ENCODE measurements around the gene CCDC197.

The CCDC197 gene

DNA sequence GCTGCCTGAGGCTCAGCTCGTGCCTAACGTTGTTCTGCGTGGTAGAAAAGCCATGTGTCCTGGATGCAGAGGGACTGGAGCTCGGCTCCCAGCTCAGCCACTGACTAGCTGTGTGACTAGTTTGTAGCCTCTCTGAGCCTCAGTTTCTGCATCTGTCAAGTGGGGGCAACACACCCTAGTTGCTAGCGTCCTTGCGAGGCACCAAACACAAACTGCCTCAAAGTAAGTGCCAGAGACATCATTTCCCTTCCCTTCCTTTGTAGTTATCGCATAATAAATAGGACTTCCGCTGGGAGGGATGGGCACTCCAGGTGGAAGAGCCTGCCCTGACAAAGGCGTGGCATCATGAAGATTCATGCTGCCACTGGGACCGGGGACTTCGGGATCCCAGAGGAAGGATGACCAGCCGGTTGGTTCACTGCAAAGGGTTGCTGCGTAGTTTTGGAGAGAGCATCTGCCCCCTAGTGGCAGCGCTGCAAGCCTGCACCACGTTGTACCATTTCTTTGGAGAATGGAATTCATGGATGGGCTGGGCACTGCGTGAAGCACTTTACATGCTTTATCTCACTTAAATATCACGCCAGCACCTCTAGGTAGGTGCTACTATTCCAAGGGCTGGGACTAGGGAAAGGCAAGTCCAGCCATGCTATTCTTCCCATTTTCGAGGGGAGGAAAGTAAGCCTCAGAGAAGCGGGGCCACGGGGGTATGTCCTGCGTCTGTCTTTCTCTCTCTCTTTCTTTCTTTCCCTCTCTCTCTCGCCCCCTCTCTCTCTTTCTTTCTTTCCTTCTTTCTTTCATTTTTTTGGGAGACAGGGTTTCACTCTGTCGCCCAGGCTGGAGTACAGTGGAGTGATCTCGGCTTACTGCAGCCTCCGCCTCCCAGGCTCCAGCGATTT lies 4.6 kb downstream of the CCDC197 start:
- DNase-seq: peak; percentile 79 to 85 (median 84)

DNA sequence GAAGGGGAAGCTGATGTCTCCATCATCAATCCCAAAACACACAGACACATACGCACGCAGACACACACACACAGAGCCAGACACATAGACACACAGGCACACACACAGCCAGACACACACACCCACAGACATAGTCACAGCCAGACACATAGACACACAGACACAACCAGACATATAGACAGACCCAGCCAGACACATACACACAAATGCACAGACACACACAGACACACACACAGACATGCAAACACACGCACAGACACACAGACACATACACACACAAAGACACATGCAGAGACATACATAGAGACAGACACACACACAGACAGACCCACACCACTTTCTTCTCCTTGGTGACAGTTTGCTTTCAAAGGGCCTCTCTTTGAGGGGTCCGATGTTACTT lies 6.3 kb downstream of the CCDC197 start:
- no peak for DNase-seq

DNA sequence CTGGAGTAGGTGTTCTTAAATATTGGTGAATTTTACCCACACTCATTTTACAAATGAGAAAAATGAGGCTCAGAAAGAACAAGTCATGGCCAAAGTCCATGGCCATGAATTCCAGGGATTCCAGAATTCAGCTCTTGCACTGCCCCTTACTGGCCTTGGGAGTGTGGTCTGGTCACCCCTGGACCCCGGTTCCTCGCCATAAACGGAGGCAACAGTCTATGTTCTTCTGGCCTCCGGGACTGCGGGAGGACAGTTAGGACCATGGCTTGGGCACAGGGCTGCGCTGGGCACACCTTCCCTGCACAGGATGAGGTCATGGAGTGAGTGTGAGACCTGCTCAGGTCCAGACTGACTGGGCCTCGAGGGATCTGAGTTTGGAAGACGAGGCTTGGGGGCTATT lies 6.9 kb downstream of the CCDC197 start:
- DNase-seq: no peak

DNA sequence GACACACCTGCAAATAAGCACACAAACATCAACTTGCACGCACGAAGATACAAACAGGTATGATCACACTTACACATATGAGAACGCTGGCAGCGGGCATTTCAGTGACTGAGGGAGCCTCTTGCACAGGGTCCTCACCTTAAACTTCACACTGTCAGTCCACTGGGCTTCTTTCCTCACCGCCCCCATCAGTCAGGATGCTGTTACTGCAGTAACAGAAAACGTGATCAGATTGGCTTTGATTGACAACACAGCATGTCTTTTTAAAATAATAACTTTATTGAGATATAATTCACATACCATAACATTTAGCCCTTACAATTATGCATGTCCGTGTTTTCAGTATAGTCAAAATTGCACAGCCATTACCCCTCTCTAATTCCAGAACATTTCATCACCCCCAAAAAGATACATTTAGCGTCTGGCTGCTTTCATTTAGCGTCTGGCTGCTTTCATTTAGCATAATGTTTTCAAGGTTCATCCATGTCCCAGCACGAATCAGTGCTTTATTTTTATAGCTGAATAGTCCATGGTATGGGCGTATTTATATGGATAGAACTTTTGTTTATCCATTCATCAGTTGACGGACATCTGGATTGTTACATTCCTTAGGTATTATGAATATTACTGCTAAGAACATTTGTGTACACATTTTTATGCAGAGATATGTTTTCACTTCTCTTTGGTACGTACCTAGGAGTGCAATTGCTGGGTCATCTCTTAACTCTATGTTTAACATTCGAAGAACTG lies 8.4 kb downstream of the CCDC197 start:
- DNase-seq: no peak

DNA sequence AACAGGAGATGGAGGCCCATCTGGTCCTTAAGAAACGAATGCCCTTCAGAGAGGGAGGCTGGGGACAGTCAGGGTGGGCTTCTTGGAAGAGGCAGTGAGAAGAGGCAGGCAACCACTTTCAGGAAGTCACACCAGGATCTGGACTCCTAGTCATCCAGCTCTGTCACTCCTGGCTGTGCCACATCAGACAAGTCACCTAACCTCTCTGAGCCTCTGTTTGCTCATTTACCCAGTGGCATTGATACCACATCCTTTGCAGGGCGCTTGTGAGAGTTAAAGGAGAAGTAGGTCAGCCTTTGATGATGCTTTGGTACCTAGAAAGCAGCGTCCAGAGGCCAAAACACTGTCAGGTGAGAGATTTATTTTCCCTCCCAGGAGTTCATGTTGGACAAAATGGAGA lies 11.1 kb downstream of the CCDC197 start:
- DNase-seq: no peak

DNA sequence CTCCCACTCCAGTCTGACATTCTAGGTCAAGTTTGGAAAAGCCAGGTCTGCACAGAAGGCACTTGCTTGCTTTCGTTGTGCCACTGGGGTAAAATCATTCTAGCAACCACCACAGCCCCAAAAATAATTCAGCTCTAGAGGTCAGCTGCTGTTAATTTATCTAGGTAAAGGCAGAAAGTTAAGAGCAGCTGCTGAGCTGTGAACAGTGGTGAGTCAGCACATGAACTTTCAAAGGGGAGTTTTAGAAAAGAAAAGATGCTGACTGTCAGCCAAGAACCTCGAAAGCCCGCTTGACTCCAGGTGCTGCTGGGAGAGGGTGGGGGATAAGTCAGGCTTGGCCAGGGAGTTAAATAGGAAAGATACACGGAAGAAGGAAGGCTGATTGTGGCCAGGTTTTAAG lies 12.7 kb downstream of the CCDC197 start:
- no peak for DNase-seq

DNA sequence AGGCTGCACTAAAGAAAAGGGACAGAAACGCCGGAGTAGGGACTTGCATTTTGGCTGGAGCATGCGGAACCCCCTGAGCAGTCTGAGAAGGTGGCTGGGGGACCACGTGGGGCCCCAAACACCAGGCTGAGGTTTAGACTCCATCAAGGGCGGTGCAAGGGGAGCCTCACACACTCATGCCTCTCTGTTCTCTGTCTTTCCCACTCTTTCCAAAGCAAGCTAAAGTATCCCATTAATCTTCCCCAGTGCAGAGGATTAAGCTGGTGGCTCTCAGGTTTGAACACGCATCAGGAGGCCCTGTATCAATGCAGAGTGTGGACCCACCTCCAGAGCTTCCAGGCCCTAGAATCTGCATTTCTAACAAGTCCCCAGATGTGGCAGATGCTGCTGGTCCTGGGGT lies 13.5 kb downstream of the CCDC197 start:
- DNase-seq: no peak

DNA sequence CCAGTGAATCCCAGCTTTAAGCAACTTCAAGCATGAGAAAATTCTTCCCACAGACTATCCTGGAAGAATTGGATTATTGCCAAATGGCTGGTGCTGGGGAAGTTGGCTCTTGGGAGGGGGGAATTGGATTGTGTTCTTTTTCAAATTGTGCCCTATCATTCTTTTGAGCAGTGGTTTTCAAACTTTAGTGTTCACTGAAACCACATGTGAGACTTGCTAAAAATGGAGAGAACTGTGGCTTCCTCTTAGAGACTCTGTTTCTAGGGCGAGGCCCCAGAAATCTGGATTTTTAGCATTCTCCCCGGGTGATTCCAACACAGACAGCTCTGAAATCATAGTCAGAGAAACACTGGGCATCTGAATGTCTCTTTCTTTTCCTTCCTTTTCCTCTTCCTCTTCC lies 14.7 kb downstream of the CCDC197 start:
- DNase-seq: peak in 1 of 3 donors; percentile 26

DNA sequence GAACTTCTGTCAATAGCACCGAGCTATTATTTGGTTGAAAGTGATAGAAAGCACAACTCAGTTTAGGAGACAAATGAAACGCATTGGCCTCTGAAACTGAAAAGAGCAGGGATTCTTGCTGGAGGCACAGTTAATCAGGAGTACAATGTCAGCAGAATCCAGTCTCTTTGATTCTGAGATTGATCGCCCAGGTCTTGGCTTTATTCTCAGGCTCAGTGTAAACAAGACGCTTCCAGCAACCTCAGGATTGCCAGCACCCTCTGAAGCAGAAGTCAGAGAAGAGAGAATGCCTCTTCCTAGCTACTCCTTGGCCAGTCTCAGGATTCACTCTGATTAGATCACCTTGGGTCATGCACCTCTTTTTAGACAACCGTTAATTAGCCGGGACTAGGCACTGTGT lies 17.3 kb downstream of the CCDC197 start:
- no peak for DNase-seq

DNA sequence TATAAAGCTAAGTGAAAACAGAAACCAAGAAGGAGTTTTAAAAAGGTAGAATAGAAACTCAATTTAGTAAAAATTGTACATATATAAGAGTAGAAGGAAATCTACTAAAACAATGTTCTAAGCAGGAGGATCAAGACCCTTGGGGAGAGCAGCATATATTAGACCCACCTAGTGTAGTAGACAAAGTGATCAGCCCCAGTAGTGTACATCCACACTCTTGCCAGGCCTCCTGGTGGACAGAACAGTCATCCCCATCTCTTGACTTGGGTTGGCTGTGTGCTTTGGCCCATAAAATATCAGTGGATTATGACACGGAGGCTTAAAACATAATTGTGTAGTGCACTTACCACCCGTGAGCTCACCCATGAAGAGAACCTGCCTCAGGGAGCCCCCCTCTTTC lies 18.1 kb downstream of the CCDC197 start:
- no peak for DNase-seq

DNA sequence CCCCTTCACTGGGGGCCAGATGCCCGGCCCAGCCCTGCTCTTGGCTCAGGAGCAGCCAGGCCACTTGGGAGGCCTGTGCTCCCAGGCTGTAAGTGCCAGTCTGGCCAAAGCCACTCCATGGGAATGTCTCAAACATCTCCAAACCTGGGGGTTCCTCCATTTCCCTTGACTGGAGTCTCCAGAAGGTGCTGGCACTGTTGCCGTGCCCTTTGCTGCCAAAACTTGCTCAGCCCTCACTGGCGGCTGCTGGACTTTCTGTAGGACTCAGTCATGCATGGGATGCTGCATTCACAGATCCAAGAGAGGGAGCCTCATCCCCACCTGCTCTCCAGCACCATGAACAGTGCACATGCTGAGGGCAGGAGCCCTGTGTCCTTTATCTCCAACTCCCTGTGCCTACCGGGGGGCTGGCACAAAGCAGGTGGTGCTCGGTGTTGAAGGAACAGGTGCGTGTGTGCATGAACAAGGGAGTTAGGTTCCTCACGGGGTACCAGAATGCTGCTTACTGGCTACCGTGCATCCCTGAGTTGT lies 19.4 kb downstream of the CCDC197 start:
- no peak for DNase-seq

DNA sequence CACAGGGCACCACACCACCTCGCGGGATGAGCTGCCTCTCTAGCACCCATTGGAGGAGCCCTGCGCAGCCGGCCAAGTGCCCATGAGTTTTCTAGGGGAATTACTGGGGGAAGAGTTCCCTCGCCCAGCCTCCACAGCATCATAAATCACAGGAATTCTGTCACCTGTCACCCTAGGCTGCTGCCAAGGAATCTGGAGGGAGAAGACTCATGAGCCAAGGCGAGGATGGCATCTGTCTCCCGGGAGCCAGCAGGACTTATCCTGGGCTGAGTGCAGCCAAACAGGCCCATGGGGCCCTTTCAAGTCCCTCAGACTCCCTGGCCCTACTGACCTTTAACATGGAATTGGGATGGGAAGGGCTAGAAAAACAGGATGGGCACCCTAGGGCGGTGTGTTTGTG lies 21.2 kb downstream of the CCDC197 start:
- DNase-seq: no peak

DNA sequence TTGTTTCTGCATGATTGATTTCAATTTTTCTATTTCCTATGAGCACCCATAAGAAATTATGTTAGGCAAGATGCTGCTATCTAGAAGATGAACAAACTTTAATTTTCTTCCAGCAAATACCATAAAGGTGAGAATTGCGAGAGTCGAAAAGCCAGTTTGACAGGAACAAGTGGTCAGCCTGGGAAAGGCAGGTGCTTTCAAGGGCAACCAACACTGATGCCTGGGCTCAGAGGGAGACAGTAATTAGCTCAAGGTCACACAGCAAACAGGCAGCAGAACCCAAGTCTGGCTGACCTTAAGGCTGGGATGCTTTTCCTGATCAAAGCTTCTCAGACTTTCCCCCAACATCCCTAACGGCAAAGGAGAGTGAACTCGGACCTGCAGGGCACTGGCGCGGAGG lies 22.2 kb downstream of the CCDC197 start:
- DNase-seq: no peak

DNA sequence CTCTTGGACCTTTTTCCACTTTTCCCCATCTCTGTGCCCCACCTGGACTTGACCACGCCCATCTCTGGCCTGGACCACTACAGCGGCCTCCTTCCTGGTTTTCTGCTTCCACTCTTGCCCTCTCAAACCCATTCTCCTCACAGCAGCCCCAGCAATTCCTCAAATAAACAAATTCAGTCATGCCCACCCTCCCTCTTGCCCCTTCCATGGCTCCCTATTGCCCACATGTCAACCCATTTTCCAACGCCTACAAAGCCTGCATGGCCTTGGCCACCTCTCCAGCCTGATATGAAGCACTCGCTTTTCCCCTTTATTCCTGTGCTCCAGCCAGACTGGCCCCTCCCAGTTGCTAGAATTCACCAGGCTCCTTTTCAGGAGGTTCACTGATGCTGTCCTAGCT lies 23.2 kb downstream of the CCDC197 start:
- no peak for DNase-seq

DNA sequence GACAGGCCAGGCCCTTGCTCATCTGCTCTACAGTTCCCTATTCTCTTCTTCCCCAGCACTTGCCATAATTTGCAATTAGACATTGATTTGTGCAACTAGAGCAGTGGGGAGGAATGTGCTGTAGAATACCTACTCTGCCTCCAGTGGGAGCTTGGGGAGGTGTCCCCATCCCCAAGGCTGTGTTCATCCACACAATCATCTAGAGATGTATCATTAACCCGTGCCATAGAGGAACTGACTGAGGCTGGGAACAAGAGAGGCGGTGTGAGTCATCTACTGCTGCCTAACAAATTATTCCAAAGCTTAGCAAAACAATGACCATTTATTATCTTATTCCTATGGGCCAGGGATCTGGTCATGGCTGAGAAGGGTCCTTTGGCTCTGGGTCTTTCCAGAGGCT lies 23.9 kb downstream of the CCDC197 start:
- DNase-seq: peak; percentile 78 to 91 (median 90)

DNA sequence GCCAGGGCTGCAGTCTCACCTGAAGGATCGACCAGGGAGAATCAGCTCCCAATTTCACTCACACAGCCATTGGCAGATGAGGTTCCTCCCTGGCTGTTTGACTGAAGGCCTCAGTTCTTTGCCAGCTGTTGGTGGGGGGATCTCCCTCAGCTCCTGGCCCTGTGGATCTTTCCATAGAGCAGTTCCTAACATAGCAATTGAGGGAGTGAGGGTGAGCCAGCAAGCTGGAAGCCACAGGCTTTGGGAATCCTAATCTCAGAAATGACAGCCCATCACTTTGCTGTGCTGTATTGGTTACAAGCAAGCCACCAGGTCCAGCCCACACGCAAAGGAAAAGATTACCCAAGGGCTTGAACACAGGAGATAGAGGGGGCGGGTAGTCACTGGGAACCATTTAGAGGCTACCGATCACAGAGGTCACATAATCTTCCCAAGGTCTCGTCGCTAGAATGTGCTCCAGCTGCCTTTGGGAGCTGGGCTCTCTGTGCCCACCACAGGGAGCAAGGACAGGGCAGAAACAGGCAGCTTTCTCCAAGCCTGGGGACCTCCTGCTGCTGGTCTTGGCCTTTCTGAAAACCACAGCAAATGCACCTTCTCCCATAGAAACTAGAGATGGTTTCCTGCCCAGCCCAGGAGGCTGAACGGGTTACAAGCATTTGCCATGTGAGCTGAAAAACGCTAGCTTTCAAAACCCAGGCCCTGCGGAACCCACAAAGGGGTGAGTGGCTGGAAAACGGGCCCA lies 24.5 kb downstream of the CCDC197 start:
- peak; percentile 56 to 61 (median 57) for DNase-seq

DNA sequence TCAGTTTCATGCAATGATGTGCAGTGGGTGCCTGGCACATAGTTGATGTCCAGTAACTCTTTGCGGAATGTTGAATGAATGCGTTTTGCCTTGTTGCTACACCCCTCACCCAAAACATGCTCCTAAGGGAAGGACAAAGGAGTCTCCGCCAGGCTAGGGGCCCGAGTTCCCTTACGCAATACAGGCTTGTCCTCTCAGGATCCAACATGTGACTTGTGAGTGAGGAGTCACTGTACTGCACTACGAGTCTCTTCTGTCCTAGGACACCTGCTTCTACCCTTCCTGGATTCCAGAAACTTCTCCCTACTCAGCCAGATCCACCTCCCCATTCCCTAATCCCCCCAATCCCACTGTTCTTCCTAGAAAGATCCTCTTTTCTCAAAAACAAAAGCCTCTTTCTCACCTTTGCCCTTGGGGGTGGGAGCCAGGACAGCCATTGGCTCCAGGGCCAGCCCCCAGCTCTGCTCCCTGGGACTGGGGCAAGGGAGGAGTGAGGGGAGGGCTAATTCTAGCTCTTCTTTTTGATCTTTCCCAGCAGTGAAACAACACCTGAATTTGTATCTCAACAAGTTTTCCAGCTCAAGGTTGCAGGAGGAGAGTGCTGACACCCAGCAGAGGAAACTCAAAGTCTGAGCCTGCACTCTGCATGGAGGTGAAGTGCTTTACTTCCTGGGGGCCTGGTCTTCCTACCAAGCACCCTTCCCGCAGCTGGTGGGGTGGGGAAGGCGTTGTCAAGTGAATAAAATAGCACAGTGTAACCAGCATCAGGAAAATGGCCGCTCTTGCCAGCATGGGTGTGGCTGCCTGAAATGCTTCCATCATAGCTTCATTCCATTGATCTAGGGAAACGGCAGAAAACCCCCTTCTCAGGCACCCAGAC lies 25.7 kb downstream of the CCDC197 start:
- DNase-seq: peak in 2 of 3 donors; percentile 37 to 40

DNA sequence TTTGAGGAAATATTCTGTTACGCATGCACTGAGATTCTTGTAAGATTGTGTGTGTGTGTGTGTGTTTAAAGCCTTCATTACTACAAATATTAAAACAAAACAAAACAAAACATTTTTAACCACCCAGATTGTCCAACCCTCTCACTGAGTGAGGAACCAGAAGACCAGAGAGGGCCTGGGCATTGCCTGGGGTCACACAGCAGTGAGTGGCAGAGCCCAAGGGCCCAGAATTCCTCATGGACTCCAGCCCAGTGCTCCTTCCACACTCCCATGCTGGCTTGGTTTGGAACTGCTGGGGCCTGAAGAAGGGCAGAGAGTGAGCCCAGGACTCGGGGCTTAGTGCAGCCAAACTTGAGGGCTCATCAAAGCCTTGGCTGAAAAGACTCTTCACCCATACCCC lies 27.4 kb downstream of the CCDC197 start:
- DNase-seq: no peak

DNA sequence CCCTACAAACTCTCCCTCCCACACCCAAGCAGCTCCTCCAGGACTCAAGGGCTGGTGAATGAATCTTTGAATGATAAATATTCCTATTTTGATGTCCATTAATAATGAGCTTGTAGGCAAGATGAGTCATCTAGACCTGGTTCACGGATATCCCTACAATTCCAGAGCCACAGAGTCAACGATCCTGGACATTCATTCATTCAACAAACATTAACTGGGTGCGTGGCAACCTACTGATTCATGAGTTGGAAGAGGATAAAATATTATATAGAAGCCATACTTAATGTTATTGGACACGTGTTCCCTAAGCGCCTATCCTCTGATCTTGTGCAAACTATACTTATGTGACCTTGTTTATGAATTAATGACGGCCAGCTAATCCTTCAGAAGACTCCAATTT lies 28.6 kb downstream of the CCDC197 start:
- no peak for DNase-seq

DNA sequence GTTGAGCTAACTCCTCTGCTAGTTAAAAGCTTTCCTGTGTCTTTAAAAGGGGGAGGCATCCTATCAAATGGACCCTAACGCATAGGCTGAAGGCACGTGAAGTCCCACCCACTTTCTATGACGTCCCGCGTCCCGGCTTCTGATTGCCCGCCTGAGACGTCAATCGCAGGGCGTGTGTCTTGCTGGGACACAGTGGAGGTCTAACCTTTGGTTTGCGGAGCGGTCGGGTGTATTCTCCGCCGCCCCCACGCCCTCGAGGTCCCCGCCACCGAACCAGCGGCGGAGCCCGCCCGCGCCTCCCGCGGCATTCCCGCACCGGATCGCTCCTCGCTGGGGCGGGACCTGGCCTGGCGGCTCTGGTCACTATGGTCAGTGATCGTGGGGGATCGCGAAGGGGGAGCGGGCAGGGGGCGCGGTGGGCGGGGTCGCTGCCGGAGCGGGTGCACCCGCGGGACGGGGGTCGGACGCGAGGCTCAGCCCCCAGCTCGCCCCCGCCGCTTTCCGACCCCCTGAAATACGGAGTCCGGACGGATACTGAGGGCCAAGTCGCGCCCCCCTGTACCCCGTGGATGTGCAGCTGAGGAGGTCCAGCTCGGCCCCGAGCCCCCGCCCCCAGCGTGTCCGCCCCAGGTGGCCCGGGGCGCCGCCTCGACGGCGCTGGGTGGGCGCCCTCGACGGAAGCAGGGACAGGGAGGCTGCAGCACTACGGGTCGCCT lies 29.2 kb downstream of the CCDC197 start, which contains the start of gene OTUB2:
TSS of gene OTUB2 (plus strand) at position 168 of the 716 bp plus-strand sequence. CDS start at position 366, 198 bp downstream.
- peak; percentile 97 to 99 (median 98) for DNase-seq

DNA sequence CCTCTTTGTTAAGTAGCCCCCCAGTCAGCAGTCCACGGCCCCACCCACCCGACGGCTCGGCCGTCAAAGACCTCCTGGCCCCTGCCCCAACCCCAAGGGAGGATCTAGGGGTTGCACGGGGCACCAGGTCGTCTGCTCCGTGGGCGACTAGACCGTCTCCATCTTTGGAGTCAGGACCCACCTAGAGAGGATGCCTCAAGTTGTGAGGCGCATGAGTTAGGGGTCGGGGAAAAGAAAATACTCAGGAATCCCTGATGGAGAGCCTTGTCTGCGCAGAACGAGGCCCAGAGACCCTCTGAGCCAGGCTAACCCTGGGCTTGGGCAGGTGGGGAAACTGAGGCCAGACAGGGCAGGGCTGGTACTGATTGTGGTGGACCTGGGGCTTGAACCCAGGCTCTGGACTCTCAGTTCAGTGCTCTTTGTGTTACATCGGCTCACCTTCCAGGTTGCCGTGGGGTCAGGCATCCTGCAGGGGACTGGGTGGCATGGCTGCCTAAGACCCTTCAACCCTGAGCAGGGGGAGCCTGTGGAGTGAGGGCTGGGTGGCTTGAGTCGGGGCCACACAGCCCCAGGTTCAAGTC lies 29.9 kb downstream of the CCDC197 start:
- DNase-seq: no peak

Measured in suppressor macrophage treated with lipopolysaccharide for 1 hour (primary cell).